ENCODE results near the gene PACS2.

- TF ChIP-seq CTCF (IDR thresholded peaks at IDR 0.05) (no peak), POLR2A (IDR thresholded peaks at IDR 0.05) (no peak), POLR2AphosphoS5 (IDR thresholded peaks at IDR 0.05) (no peak)
These were observed 121.9 kb downstream of the PACS2 start for GRCh38 chr14:105436402-105436801.

Data from prostate gland (tissue), 2 donors.